ENCODE measurements around the gene TCF7L2. TPM values are rescaled to one million over a fixed set of nuclear protein-coding genes. Genes with fewer than 3 reads are reported as not detected.

The TCF7L2 gene
- total RNA-seq, 4 donors from 2014 or later = 25.1 to 38.9 (median 26.9) TPM

GRCh38 chr10:113017376-113017775 lies 67.3 kb downstream of the TCF7L2 start:
- Histone ChIP-seq H3K27me3 (no peaks in the 10 kb centered on the region), H3K27ac (peak overlapping the region in 1 of 4 donors; percentile 26), H3K9me3 (no peaks in the 10 kb centered on the region), H3K4me3 (no peak overlapping the region), H3K36me3 (no peaks in the 10 kb centered on the region), H3K4me1 (peaks cover 0 to 78% (median 22%) of the 10 kb centered on the region in 4 donors)
- no peak for TF ChIP-seq CTCF (IDR thresholded peaks at IDR 0.05)
- TF ChIP-seq EP300 (IDR thresholded peaks at IDR 0.05) = no peak
- no peak for DNase-seq (ENCODE audit: low spot score in 2 of 2)
- WGBS, 2 donors = 70 to 77% methylated on average over 5 of the region's 5 CpGs

DNA sequence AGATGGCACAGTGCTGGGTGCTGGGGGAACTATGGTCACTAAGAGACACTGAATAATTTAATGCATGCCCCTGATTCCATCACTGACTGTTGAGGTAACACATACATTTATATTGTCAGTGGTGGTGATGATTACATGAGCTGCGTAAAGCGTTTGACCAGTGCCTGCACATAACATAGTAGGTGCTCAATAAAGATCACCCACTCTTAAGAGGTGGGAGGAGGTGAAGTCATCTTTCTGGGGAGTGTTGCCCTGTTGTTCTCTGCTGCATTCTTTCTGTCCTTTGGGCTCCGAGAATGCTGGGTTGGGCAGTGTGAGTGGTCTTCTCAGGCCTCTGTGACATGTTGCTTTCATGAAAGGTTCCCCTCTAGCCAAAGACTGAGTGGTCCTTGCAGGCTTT lies 68.0 kb downstream of the TCF7L2 start:
- no peak overlapping the region for H3K4me3 ChIP-seq
- H3K27ac ChIP-seq = no peak overlapping the region
- H3K4me1 ChIP-seq = peaks cover 0 to 78% (median 23%) of the 10 kb centered on the region in 4 donors
- H3K27me3 ChIP-seq = no peaks in the 10 kb centered on the region
- no peaks in the 10 kb centered on the region for H3K36me3 ChIP-seq
- WGBS, 2 donors = 83 to 86% methylated on average over 3 of the region's 3 CpGs
- TF ChIP-seq POLR2A (IDR thresholded peaks at IDR 0.05) (no peak), EP300 (IDR thresholded peaks at IDR 0.05) (no peak), CTCF (IDR thresholded peaks at IDR 0.05) (no peak)
- DNase-seq (ENCODE audit: low spot score in 2 of 2) = no peak
- H3K9me3 ChIP-seq = no peaks in the 10 kb centered on the region

GRCh38 chr10:113019096-113019495 lies 69.0 kb downstream of the TCF7L2 start:
- no peaks in the 10 kb centered on the region for H3K9me3 ChIP-seq
- 81 to 83% methylated on average over 8 of the region's 8 CpGs for WGBS, 2 donors
- H3K27me3 ChIP-seq = no peaks in the 10 kb centered on the region
- peak overlapping the region in 1 of 4 donors; percentile 18 for H3K27ac ChIP-seq
- no peaks in the 10 kb centered on the region for H3K36me3 ChIP-seq
- TF ChIP-seq EP300 (IDR thresholded peaks at IDR 0.05) (no peak), CTCF (IDR thresholded peaks at IDR 0.05) (no peak), POLR2A (IDR thresholded peaks at IDR 0.05) (no peak)
- no peak for DNase-seq (ENCODE audit: low spot score in 2 of 2)
- no peak overlapping the region for H3K4me3 ChIP-seq
- peaks cover 0 to 78% (median 23%) of the 10 kb centered on the region in 4 donors for H3K4me1 ChIP-seq

DNA sequence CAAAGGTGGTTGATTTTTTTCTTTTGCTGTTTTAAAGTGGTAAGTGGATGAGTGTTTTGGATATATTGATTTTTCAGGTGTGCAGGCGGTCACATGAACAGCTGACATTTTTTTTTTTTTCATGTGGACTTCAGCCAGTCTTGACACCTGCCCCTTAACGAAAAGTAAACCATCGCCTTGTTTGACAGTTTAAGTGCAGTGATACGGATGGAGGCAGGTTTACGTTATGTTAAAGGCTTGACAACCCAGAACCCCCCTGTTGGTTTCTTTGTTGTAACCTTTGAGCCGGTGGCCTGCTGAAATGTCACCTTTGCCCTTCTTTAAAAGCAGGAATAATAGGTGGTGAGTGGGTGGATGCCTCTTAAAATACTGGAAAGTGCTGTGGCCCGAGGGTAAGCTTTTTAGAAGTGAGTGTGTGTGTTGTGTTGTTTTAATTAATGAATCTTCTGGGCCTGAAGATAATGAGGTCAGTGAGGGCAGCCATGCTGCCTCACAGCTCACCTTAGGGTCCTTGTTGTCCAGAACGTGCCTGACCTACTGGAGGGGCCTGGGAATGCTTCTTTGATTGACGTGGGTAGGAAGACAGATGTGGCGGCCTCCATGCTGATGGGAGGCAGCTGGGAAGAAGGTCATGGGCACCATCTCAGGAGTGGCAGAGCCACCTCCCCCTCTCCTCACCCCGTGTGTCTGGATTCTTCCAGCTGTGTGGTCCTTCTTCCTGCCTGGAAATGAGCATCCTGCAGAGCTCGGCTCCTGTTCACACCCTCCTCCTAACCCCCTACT lies 69.8 kb downstream of the TCF7L2 start:
- Histone ChIP-seq H3K4me3 (no peak overlapping the region), H3K9me3 (no peaks in the 10 kb centered on the region), H3K27me3 (no peaks in the 10 kb centered on the region), H3K36me3 (no peaks in the 10 kb centered on the region), H3K27ac (no peak overlapping the region), H3K4me1 (peaks cover 0 to 77% (median 23%) of the 10 kb centered on the region in 4 donors)
- no peak for DNase-seq (ENCODE audit: low spot score in 2 of 2)
- TF ChIP-seq EP300 (IDR thresholded peaks at IDR 0.05) = no peak
- no peak for TF ChIP-seq POLR2A (IDR thresholded peaks at IDR 0.05)
- no peak for TF ChIP-seq CTCF (IDR thresholded peaks at IDR 0.05)
- 75 to 76% methylated on average over 12 of the region's 12 CpGs for WGBS, 2 donors

- 69 to 80% methylated on average over 2 of the region's 2 CpGs for WGBS, 2 donors
- Histone ChIP-seq H3K9me3 (no peaks in the 10 kb centered on the region), H3K36me3 (no peaks in the 10 kb centered on the region), H3K27ac (peak overlapping the region in 1 of 4 donors; percentile 11), H3K4me3 (no peak overlapping the region), H3K4me1 (peaks cover 0 to 73% (median 23%) of the 10 kb centered on the region in 4 donors), H3K27me3 (no peaks in the 10 kb centered on the region)
- no peak for DNase-seq (ENCODE audit: low spot score in 2 of 2)
- TF ChIP-seq CTCF (IDR thresholded peaks at IDR 0.05) (no peak), POLR2A (IDR thresholded peaks at IDR 0.05) (no peak), EP300 (IDR thresholded peaks at IDR 0.05) (no peak)
Observed at GRCh38 chr10:113020475-113020753, 70.4 kb downstream of the TCF7L2 start.

Measured in tibial nerve (tissue), 4 donors.